Measurements from ENCODE around the gene UBE2Q1.

DNA sequence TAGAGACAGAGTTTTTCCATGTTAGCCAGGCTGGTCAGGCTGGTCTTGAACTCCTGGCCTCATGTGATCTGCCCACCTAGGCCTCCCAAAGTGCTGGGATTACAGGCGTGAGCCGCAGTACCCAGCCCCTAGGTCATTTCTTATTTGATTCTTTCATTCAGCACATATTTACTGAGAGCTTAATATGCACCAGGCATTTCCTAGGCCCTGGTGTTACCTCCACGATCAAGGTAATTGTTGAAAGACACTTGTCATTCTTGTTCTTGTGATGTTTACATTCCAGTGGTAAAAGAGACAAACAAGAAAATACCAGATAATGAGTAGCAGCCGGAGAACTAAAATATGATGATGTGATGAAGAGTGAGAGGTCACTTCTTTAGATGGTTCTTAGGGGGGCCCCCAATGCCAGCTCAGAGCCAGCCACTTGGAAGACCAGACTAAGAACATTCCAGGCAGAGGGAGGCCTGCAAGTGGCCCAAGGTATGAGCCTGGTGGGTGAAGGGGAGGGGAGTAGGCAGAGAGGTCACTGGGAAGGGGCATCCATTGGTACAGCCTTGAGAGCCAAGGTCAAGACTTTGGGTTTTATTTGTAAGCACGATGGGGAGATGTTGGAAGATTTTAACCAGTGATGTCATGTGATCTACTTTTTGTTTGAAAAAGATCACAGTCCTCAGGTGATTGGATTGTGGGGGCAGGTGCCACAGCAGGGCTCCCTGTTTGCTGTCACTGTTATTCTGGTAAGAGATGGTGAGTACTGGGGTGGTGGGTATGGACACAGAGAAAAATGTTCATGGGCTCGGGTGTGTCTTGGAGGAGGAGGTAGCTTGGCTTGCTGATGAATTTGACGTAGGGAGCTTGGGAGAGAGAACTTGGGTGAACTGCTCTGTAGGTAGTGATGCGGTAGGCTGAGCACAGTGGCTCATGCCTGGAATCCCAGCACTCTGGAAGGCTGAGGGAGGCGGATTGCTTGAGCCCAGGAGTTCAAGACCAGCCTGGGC, 18.7 kb downstream of the UBE2Q1 start:
- TF ChIP-seq, protein P1, sequence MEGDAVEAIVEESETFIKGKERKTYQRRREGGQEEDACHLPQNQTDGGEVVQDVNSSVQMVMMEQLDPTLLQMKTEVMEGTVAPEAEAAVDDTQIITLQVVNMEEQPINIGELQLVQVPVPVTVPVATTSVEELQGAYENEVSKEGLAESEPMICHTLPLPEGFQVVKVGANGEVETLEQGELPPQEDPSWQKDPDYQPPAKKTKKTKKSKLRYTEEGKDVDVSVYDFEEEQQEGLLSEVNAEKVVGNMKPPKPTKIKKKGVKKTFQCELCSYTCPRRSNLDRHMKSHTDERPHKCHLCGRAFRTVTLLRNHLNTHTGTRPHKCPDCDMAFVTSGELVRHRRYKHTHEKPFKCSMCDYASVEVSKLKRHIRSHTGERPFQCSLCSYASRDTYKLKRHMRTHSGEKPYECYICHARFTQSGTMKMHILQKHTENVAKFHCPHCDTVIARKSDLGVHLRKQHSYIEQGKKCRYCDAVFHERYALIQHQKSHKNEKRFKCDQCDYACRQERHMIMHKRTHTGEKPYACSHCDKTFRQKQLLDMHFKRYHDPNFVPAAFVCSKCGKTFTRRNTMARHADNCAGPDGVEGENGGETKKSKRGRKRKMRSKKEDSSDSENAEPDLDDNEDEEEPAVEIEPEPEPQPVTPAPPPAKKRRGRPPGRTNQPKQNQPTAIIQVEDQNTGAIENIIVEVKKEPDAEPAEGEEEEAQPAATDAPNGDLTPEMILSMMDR (IDR thresholded peaks at IDR 0.05): no peak
- TF ChIP-seq POLR2A (IDR thresholded peaks at IDR 0.05): no peak

Measured in testis (tissue), 2 donors.